H1 (cell line): ENCODE measurements around the gene MAP3K14.
A peak's percentile ranks its signal among the peaks of the same experiment; 100 is the strongest.

Experiments used
- CEBPB ChIP-seq: IDR thresholded peaks from 2 replicates; pipeline ENCODE4 v1.6.1; 2012; ENCODE audit warnings: low read depth, low read length
- CTCF ChIP-seq, 3 experiments: IDR thresholded peaks; 1 replicate in 2 of 3; 2 replicates in 1 of 3; pipeline versions ENCODE4 v1.5.1 to v1.6.1; 2011; ENCODE audit warnings: low read length in 3 of 3, mild to moderate bottlenecking in 3 of 3, inconsistent platforms in 2 of 3, low read depth in 1 of 3, moderate library complexity in 1 of 3; ENCODE audit not compliant: insufficient read depth in 1 of 3; ENCODE audit errors: control extremely low read depth in 1 of 3
- EZH2 ChIP-seq: fragments of 200-600 bp; sonication (generic); IDR thresholded peaks from 2 replicates; pipeline ENCODE4 v1.7.1; 2012; ENCODE audit warnings: low read depth, mild to moderate bottlenecking, moderate library complexity, low read length, inconsistent platforms; ENCODE audit not compliant: severe bottlenecking
- KDM5A ChIP-seq: fragments of 200-600 bp; IDR thresholded peaks from 2 replicates; pipeline ENCODE4 v1.7.1; 2012; ENCODE audit warnings: mild to moderate bottlenecking, low read length, inconsistent platforms, mixed read lengths
- POLR2A ChIP-seq, 2 experiments: IDR thresholded peaks; 1 replicate in 1 of 2; 2 replicates in 1 of 2; pipeline ENCODE4 v1.6.1; 2011; ENCODE audit warnings: low read depth in 2 of 2, low read length in 2 of 2, mild to moderate bottlenecking in 2 of 2; ENCODE audit errors: control extremely low read depth in 1 of 2
- POU5F1 ChIP-seq: IDR thresholded peaks from 2 replicates; pipeline ENCODE4 v1.6.1; 2011; ENCODE audit warnings: low read depth, mild to moderate bottlenecking, low read length, moderate library complexity
- RFX5 ChIP-seq: IDR thresholded peaks from 2 replicates; pipeline ENCODE4 v1.6.1; 2011; ENCODE audit warnings: low read depth, low read length, improper control_type of control experiment, borderline replicate concordance
- SP4 ChIP-seq: IDR thresholded peaks from 2 replicates; pipeline ENCODE4 v1.6.1; 2012; ENCODE audit warnings: low read length, inconsistent platforms
- TAF1 ChIP-seq: IDR thresholded peaks from 2 replicates; pipeline ENCODE4 v1.6.1; 2011; ENCODE audit warnings: mild to moderate bottlenecking, low read depth, low read length
- TAF7 ChIP-seq: optimal IDR thresholded peaks from 2 replicates; pipeline ENCODE3; 2011; ENCODE audit warnings: low read depth, mild to moderate bottlenecking, inconsistent platforms, low read length, moderate library complexity, borderline replicate concordance
- TBP ChIP-seq: IDR thresholded peaks from 2 replicates; pipeline ENCODE4 v1.6.1; 2011; ENCODE audit warnings: low read depth, low read length, improper control_type of control experiment
- TEAD4 ChIP-seq: IDR thresholded peaks from 2 replicates; pipeline ENCODE4 v1.6.1; 2012; ENCODE audit warnings: low read depth, low read length, inconsistent platforms, mixed read lengths

GRCh38 chr17:45228763-45229539 lies 87.9 kb downstream of the MAP3K14 start:
- TF ChIP-seq SP4 = no peak
- TF ChIP-seq CTCF (IDR thresholded peaks at IDR 0.05; ENCODE audit: control extremely low read depth in 1 of 3, insufficient read depth in 1 of 3, low read depth in 1 of 3, low read length in 3 of 3) = no peak
- TF ChIP-seq POLR2A (IDR thresholded peaks at IDR 0.05; ENCODE audit: control extremely low read depth in 1 of 2, low read depth in 2 of 2, low read length in 2 of 2) = no peak
- TF ChIP-seq POU5F1 = no peak
- TF ChIP-seq TBP = no peak; the same call in 1 of the 2 replicates
- no peak for TF ChIP-seq TEAD4
- TF ChIP-seq EZH2 = no peak
- TF ChIP-seq TAF7 = no peak
- TF ChIP-seq TAF1 = no peak
- peak; percentile 98 for TF ChIP-seq CEBPB
- TF ChIP-seq KDM5A = no peak
- TF ChIP-seq RFX5 = no peak
